Heart left ventricle (tissue), 16 donors: ENCODE measurements around the gene ARAF. TPM values are rescaled to one million over a fixed set of nuclear protein-coding genes. Genes with fewer than 3 reads are reported as not detected.

Source experiments
- ATAC-seq, 4 donors: fragments of 200-7000 bp; cut with Tn5 transposase; one replicate each; pipeline ENCODE4 v1.9.1; 2020 to 2022; ENCODE audit warnings: moderate library complexity in 4 of 4, mild to moderate bottlenecking in 3 of 4, moderate number of reproducible peaks in 1 of 4
- DNase-seq, 5 donors: peaks; one replicate each; pipeline ENCODE4 v3.0.0-alpha.2; 2020
- H3K27ac ChIP-seq, 12 donors: fragments of 200-600 bp; sonication (generic) in 4 of 12; one replicate each; pipeline versions ENCODE4 v1.5.0 to v1.8.0; 2016 to 2022; ENCODE audit warnings: mild to moderate bottlenecking in 2 of 12
- H3K27me3 ChIP-seq, 9 donors: fragments of 200-600 bp; sonication (generic) in 2 of 9; one replicate each; pipeline versions ENCODE4 v1.5.1 to v1.8.0; 2016 to 2022; ENCODE audit warnings: mild to moderate bottlenecking in 3 of 9
- H3K36me3 ChIP-seq, 9 donors: fragments of 200-600 bp; sonication (generic) in 2 of 9; one replicate each; pipeline versions ENCODE4 v1.5.0 to v1.8.0; 2018 to 2022; ENCODE audit warnings: mild to moderate bottlenecking in 2 of 9
- H3K4me1 ChIP-seq, 12 donors: fragments of 200-600 bp; sonication (generic) in 4 of 12; one replicate each; pipeline versions ENCODE4 v1.5.0 to v1.8.0; 2016 to 2022; ENCODE audit warnings: mild to moderate bottlenecking in 3 of 12
- H3K4me3 ChIP-seq, 12 donors: fragments of 200-600 bp; sonication (generic) in 4 of 12; one replicate each; pipeline versions ENCODE4 v1.5.0 to v1.8.0; 2017 to 2022; ENCODE audit warnings: mild to moderate bottlenecking in 9 of 12, moderate library complexity in 4 of 12
- H3K9me3 ChIP-seq, 12 donors: fragments of 200-600 bp; sonication (generic) in 4 of 12; one replicate each; pipeline versions ENCODE4 v1.5.0 to v1.8.0; 2016 to 2022; ENCODE audit warnings: mild to moderate bottlenecking in 1 of 12
- CTCF ChIP-seq, 12 donors: fragments of 200-600 bp; sonication (generic) in 4 of 12; IDR thresholded peaks; one replicate each; pipeline versions ENCODE4 v1.5.0 to v1.8.0; 2018 to 2022; ENCODE audit warnings: antibody characterized with exemption in 12 of 12, mild to moderate bottlenecking in 5 of 12
- POLR2A ChIP-seq, 2 donors: fragments of 450-650 bp; IDR thresholded peaks; one replicate each; pipeline ENCODE4 v1.6.1; 2017; ENCODE audit warnings: antibody characterized with exemption in 2 of 2, mild to moderate bottlenecking in 2 of 2, moderate library complexity in 2 of 2
- WGBS, 4 donors: extraction: QIAGEN DNeasy Blood & Tissue Kit in 2 of 4; methylation state at CpG; one replicate each; pipeline versions ENCODE4 v1.1.5 to v1.1.7; 2013 to 2018; 5-methylcytosine and 5-hydroxymethylcytosine counted together
- intact Hi-C, 10 donors: fragments of 100-400 bp; cut with DNase I; formaldehyde crosslinking; loops; one replicate each; pipeline versions ENCODE4 v1.11.1 to v1.14.2; 2022
- polyA plus RNA-seq, 2 donors: library from polyadenylated mRNA; stranded (reverse); fragments of 200-250 nt; gene quantifications; one replicate each; pipeline ENCODE4 v1.2.3, GENCODE V29; 2013
- total RNA-seq, 9 donors: library from RNA; depleted of rRNA in 2 of 9; stranded (reverse); fragments of >200 nt in 2 of 9; fragmentation: NEBNext Ultra II Directional in 3 of 9; extraction: Animal tissue kit (Norgen Biotek cat#: 25700) in 3 of 9; gene quantifications; one replicate each; pipeline versions ENCODE4 v1.1.0 to v1.2.4, GENCODE V29; 2016 to 2023
- donor health status: ischemic (EF 13 %, LVEDD 7.1; RV severe dilation, severe dysfunction).
- donor health status: healthy with polysubstance abuse.
- donor health status: DM: no; HTN: yes; CAD: no.
- donor health status: DM: no; HTN: no; CAD: no.
- donor health status: ischemic (EF 25% LVEDD 6.9; RV normal size, moderate dysfunction).
- donor health status: ischemic (EF 25% LVEDD 5.7; RV mildly dilated, moderate dysfunction).
- donor health status: healthy.
- donor health status: DM: yes; HTN: yes; CAD: no.
- donor health status: ischemic (EF 35%, LVEDD 5.7; RV mildly dilated, moderate dysfunction).
- donor health status: nonischemic (EF 11% LVEDD 7.7; RV severe dilation, severe dysfunction).
- donor health status: DM: yes; HTN: yes; CAD: no.
- donor health status: PGD.
- donor health status: ischemic (EF 29% LVEDD 5.4; RV normal size, mild dysfunction).
- donor health status: nonischemic (EF 23%, LVEDD 6.1; RV moderate dilation, normal function).

Gene ARAF
- total and polyA plus RNA-seq, 11 donors, result 36.3 to 97.6 (median 80.8) TPM

- no peaks in the 10 kb centered on the region for H3K36me3 ChIP-seq
- H3K27me3 ChIP-seq, result peaks cover 0 to 5% (median 0%) of the 10 kb centered on the region in 9 donors
- ATAC-seq, result no peak
- no peak overlapping the region for H3K4me3 ChIP-seq
- H3K4me1 ChIP-seq, result peaks cover 0 to 5% (median 0%) of the 10 kb centered on the region in 12 donors
- intact Hi-C loops, result loop anchor here in 2 of 10 donors (5.0 to 10.0 kb wide), 2 partner anchors 32 to 50 kb away; partner anchors contain the start of genes ARAF (in 1 of the 2) and TIMP1 (in 1 of the 2)
- DNase-seq, result no peak
- H3K9me3 ChIP-seq, result no peaks in the 10 kb centered on the region
- no peak overlapping the region for H3K27ac ChIP-seq
- WGBS, 4 donors, result 63 to 79% (median 68%) methylated on average over 5 of the region's 5 CpGs
- TF ChIP-seq POLR2A (IDR thresholded peaks at IDR 0.05) (no peak), CTCF (IDR thresholded peaks at IDR 0.05) (no peak)
These were observed 53.6 kb downstream of the ARAF start for GRCh38 chrX:47614618-47615017.

GRCh38 chrX:47618923-47619485 lies 58.0 kb downstream of the ARAF start:
- Histone ChIP-seq H3K4me3 (peak overlapping the region in 8 of 12 donors; percentile 33 to 60 (median 46)), H3K9me3 (no peaks in the 10 kb centered on the region), H3K27me3 (peaks cover 0 to 14% (median 0%) of the 10 kb centered on the region in 9 donors), H3K27ac (no peak overlapping the region), H3K4me1 (peaks cover 0 to 6% (median 0%) of the 10 kb centered on the region in 12 donors), H3K36me3 (no peaks in the 10 kb centered on the region)
- no peak for DNase-seq
- ATAC-seq, result no peak
- 27 to 57% (median 43%) methylated on average over 20 to 32 of the region's 32 CpGs for WGBS, 4 donors
- intact Hi-C loops, result loop anchor here in 2 of 10 donors (5.0 to 10.0 kb wide), 2 partner anchors 37 to 54 kb away; partner anchors contain the start of genes ARAF (in 1 of the 2) and TIMP1 (in 1 of the 2)
- TF ChIP-seq POLR2A (IDR thresholded peaks at IDR 0.05), result no peak
- no peak for TF ChIP-seq CTCF (IDR thresholded peaks at IDR 0.05)

- WGBS, 4 donors, result 2 to 55% (median 19%) methylated on average over 12 to 88 of the region's 88 CpGs
- Histone ChIP-seq H3K4me1 (peaks cover 0 to 6% (median 0%) of the 10 kb centered on the region in 12 donors), H3K36me3 (no peaks in the 10 kb centered on the region), H3K27me3 (peaks cover 0 to 14% (median 0%) of the 10 kb centered on the region in 9 donors), H3K4me3 (peak within 1 kb of the TSS in 10 of 12 donors; percentile 9 to 60 (median 42)), H3K27ac (no peak within 1 kb of the TSS), H3K9me3 (no peaks in the 10 kb centered on the region)
- no peak for TF ChIP-seq POLR2A (IDR thresholded peaks at IDR 0.05)
- peak in 6 of 12 donors; percentile 7 to 61 (median 28) for TF ChIP-seq CTCF (IDR thresholded peaks at IDR 0.05)
- ATAC-seq, result peak; percentile 67 to 95 (median 93)
- intact Hi-C loops, result loop anchor here in 3 of 10 donors (5.0 to 10.0 kb wide), 2 partner anchors 37 to 55 kb away; partner anchors contain the start of genes ARAF (in 2 of the 3) and TIMP1 (in 1 of the 3)
- peak; percentile 79 to 90 (median 85) for DNase-seq
These were observed 58.7 kb downstream of the ARAF start, which contains the start of gene SYN1 for GRCh38 chrX:47619486-47620302. TSS of gene SYN1 (minus strand) at chrX:47619857. CDS start at chrX:47619728, 129 bp downstream.

- 50 to 67% (median 53%) methylated on average over 9 of the region's 9 CpGs for WGBS, 4 donors
- intact Hi-C loops, result loop anchor here in 1 of 10 donors (10.0 kb wide), 1 partner anchor 55 kb away; the partner anchor contains the start of gene ARAF
- Histone ChIP-seq H3K36me3 (no peaks in the 10 kb centered on the region), H3K27me3 (peaks cover 0 to 14% (median 0%) of the 10 kb centered on the region in 9 donors), H3K27ac (no peak overlapping the region), H3K4me1 (peaks cover 0 to 6% (median 0%) of the 10 kb centered on the region in 12 donors), H3K9me3 (no peaks in the 10 kb centered on the region), H3K4me3 (no peak overlapping the region)
- ATAC-seq (no peak), DNase-seq (no peak)
- no peak for TF ChIP-seq CTCF (IDR thresholded peaks at IDR 0.05)
- no peak for TF ChIP-seq POLR2A (IDR thresholded peaks at IDR 0.05)
These were observed 59.3 kb downstream of the ARAF start for GRCh38 chrX:47620303-47620685.
